ENCODE data around the gene LGALS9C. TPM values are rescaled to one million over a fixed set of nuclear protein-coding genes. Genes with fewer than 3 reads are reported as not detected.
"Not testable (repeated sequence)": the region's sequence is repeated elsewhere in the genome, so short reads cannot be mapped to it uniquely, and the experiment has no call there.

Gene LGALS9C
- total RNA-seq, 2 experiments from 2014 or later = 2.6 to 3.7 TPM

- POLR2A ChIA-PET; H3K27me3 Mint-ChIP-seq (ENCODE audit: low read depth); H3K36me3 Mint-ChIP-seq (ENCODE audit: low read depth); ATAC-seq; H3K4me3 Mint-ChIP-seq; H3K9me3 Mint-ChIP-seq (ENCODE audit: insufficient read depth); DNase-seq; H3K27ac Mint-ChIP-seq; H3K4me1 Mint-ChIP-seq (ENCODE audit: low read depth); CTCF ChIA-PET: not testable (repeated sequence)
These were observed 11.0 kb downstream of the LGALS9C start for GRCh38 chr17:18487633-18488032.

- DNase-seq; H3K36me3 Mint-ChIP-seq (ENCODE audit: low read depth); H3K27ac Mint-ChIP-seq; ATAC-seq; CTCF ChIA-PET; H3K4me1 Mint-ChIP-seq (ENCODE audit: low read depth); H3K4me3 Mint-ChIP-seq; H3K9me3 Mint-ChIP-seq (ENCODE audit: insufficient read depth); H3K27me3 Mint-ChIP-seq (ENCODE audit: low read depth); POLR2A ChIA-PET: not testable (repeated sequence)
These were observed 12.0 kb downstream of the LGALS9C start for GRCh38 chr17:18488622-18489021.

- H3K9me3 Mint-ChIP-seq (ENCODE audit: insufficient read depth); H3K4me3 Mint-ChIP-seq; H3K36me3 Mint-ChIP-seq (ENCODE audit: low read depth); H3K27me3 Mint-ChIP-seq (ENCODE audit: low read depth); DNase-seq; CTCF ChIA-PET; H3K27ac Mint-ChIP-seq; POLR2A ChIA-PET; H3K4me1 Mint-ChIP-seq (ENCODE audit: low read depth); ATAC-seq: not testable (repeated sequence)
These were observed 13.4 kb downstream of the LGALS9C start for GRCh38 chr17:18490016-18490415.

- H3K27me3 Mint-ChIP-seq (ENCODE audit: low read depth); POLR2A ChIA-PET; H3K9me3 Mint-ChIP-seq (ENCODE audit: insufficient read depth); H3K36me3 Mint-ChIP-seq (ENCODE audit: low read depth); H3K4me1 Mint-ChIP-seq (ENCODE audit: low read depth); CTCF ChIA-PET: not testable (repeated sequence)
- H3K27ac Mint-ChIP-seq = peak overlapping the region; percentile 82
- ATAC-seq (peak; percentile 88), DNase-seq (peak; percentile 60)
- H3K4me3 Mint-ChIP-seq = peak overlapping the region; percentile 64
These were observed 16.3 kb downstream of the LGALS9C start for GRCh38 chr17:18492712-18493480.

GRCh38 chr17:18494250-18494768 lies 17.7 kb downstream of the LGALS9C start:
- POLR2A ChIA-PET, ATAC-seq, H3K27ac Mint-ChIP-seq: not testable (repeated sequence)

GRCh38 chr17:18497044-18497443 lies 20.5 kb downstream of the LGALS9C start:
- H3K9me3 Mint-ChIP-seq (ENCODE audit: insufficient read depth); DNase-seq; H3K27me3 Mint-ChIP-seq (ENCODE audit: low read depth); H3K4me3 Mint-ChIP-seq; H3K4me1 Mint-ChIP-seq (ENCODE audit: low read depth); H3K36me3 Mint-ChIP-seq (ENCODE audit: low read depth); H3K27ac Mint-ChIP-seq; ATAC-seq; CTCF ChIA-PET; POLR2A ChIA-PET: not testable (repeated sequence)

More at GRCh38 chr17:18494250-18494768, 17.7 kb downstream of the LGALS9C start:
- H3K4me1 Mint-ChIP-seq (ENCODE audit: low read depth); DNase-seq; H3K4me3 Mint-ChIP-seq; H3K27me3 Mint-ChIP-seq (ENCODE audit: low read depth); H3K36me3 Mint-ChIP-seq (ENCODE audit: low read depth); H3K9me3 Mint-ChIP-seq (ENCODE audit: insufficient read depth); CTCF ChIA-PET: not testable (repeated sequence)

GRCh38 chr17:18499100-18499499 lies 22.5 kb downstream of the LGALS9C start:
- H3K27me3 Mint-ChIP-seq (ENCODE audit: low read depth); H3K4me1 Mint-ChIP-seq (ENCODE audit: low read depth); DNase-seq; CTCF ChIA-PET; H3K36me3 Mint-ChIP-seq (ENCODE audit: low read depth); H3K27ac Mint-ChIP-seq; H3K9me3 Mint-ChIP-seq (ENCODE audit: insufficient read depth); ATAC-seq; H3K4me3 Mint-ChIP-seq; POLR2A ChIA-PET: not testable (repeated sequence)

GRCh38 chr17:18499756-18500155 lies 23.2 kb downstream of the LGALS9C start:
- H3K27me3 Mint-ChIP-seq (ENCODE audit: low read depth); ATAC-seq; H3K9me3 Mint-ChIP-seq (ENCODE audit: insufficient read depth); H3K4me1 Mint-ChIP-seq (ENCODE audit: low read depth); CTCF ChIA-PET; POLR2A ChIA-PET; H3K27ac Mint-ChIP-seq; H3K4me3 Mint-ChIP-seq; DNase-seq; H3K36me3 Mint-ChIP-seq (ENCODE audit: low read depth): not testable (repeated sequence)

GRCh38 chr17:18500281-18500680 lies 23.7 kb downstream of the LGALS9C start:
- H3K4me3 Mint-ChIP-seq; H3K9me3 Mint-ChIP-seq (ENCODE audit: insufficient read depth); ATAC-seq; H3K27me3 Mint-ChIP-seq (ENCODE audit: low read depth); CTCF ChIA-PET; POLR2A ChIA-PET; H3K4me1 Mint-ChIP-seq (ENCODE audit: low read depth); H3K36me3 Mint-ChIP-seq (ENCODE audit: low read depth); DNase-seq; H3K27ac Mint-ChIP-seq: not testable (repeated sequence)

GRCh38 chr17:18500816-18501215 lies 24.2 kb downstream of the LGALS9C start:
- H3K27ac Mint-ChIP-seq; POLR2A ChIA-PET; H3K36me3 Mint-ChIP-seq (ENCODE audit: low read depth); H3K4me3 Mint-ChIP-seq; CTCF ChIA-PET; H3K27me3 Mint-ChIP-seq (ENCODE audit: low read depth); H3K4me1 Mint-ChIP-seq (ENCODE audit: low read depth); ATAC-seq; H3K9me3 Mint-ChIP-seq (ENCODE audit: insufficient read depth); DNase-seq: not testable (repeated sequence)

GRCh38 chr17:18503221-18503620 lies 26.6 kb downstream of the LGALS9C start:
- H3K27me3 Mint-ChIP-seq (ENCODE audit: low read depth); H3K36me3 Mint-ChIP-seq (ENCODE audit: low read depth); CTCF ChIA-PET; H3K4me3 Mint-ChIP-seq; POLR2A ChIA-PET; H3K27ac Mint-ChIP-seq; H3K4me1 Mint-ChIP-seq (ENCODE audit: low read depth); H3K9me3 Mint-ChIP-seq (ENCODE audit: insufficient read depth); ATAC-seq: not testable (repeated sequence)
- peak; percentile 42 for DNase-seq

GRCh38 chr17:18507729-18508128 lies 31.1 kb downstream of the LGALS9C start:
- ATAC-seq; H3K27me3 Mint-ChIP-seq (ENCODE audit: low read depth); H3K4me1 Mint-ChIP-seq (ENCODE audit: low read depth); CTCF ChIA-PET; H3K4me3 Mint-ChIP-seq; H3K9me3 Mint-ChIP-seq (ENCODE audit: insufficient read depth); H3K27ac Mint-ChIP-seq; DNase-seq; POLR2A ChIA-PET; H3K36me3 Mint-ChIP-seq (ENCODE audit: low read depth): not testable (repeated sequence)

- H3K27me3 Mint-ChIP-seq (ENCODE audit: low read depth); H3K4me3 Mint-ChIP-seq; H3K36me3 Mint-ChIP-seq (ENCODE audit: low read depth); POLR2A ChIA-PET; H3K9me3 Mint-ChIP-seq (ENCODE audit: insufficient read depth); CTCF ChIA-PET; DNase-seq; H3K4me1 Mint-ChIP-seq (ENCODE audit: low read depth); H3K27ac Mint-ChIP-seq; ATAC-seq: not testable (repeated sequence)
These were observed 32.1 kb downstream of the LGALS9C start for GRCh38 chr17:18508667-18509066.

Measured in activated CD8-positive, alpha-beta T cell treated with anti-CD3 and anti-CD28 coated beads, Interleukin-2, amount 10 ng/mL, durations not matched to agents 7 days and 5 days (primary cell).